Panc1 (cell line): ENCODE data around the gene OSTF1. TPM values are rescaled to one million over a fixed set of nuclear protein-coding genes. Genes with fewer than 3 reads are reported as not detected.

ENCODE experiments used
- ATAC-seq: fragments of 200-7000 bp; cut with Tn5 transposase; 2 replicates; pipeline ENCODE4 v1.9.1; 2020; ENCODE audit warnings: mild to moderate bottlenecking, moderate library complexity
- Bru-seq: library from RNA; stranded (reverse); fragments of 400-500 nt; gene quantifications from one replicate; lab custom pipeline; 2021; lab: Mats Ljungman, UMichigan
- BruChase-seq, 2 experiments: library from RNA; stranded (reverse); fragments of 400-500 nt; gene quantifications; one replicate each; lab custom pipeline; 2021; lab: Mats Ljungman, UMichigan
- BruUV-seq: library from RNA; stranded (reverse); fragments of 400-500 nt; replicated peaks from 2 replicates; lab custom pipeline; 2021; lab: Mats Ljungman, UMichigan
- CTCF ChIA-PET: fragments of 300-600 bp; sonication (Branson Sonifier 250); formaldehyde crosslinking; loops from one replicate; lab custom pipeline; 2022; ENCODE audit warnings: antibody characterized with exemption; lab: Charles Lee
- POLR2A ChIA-PET: fragments of 300-600 bp; sonication (Branson Sonifier 250); formaldehyde crosslinking; loops from one replicate; lab custom pipeline; 2022; ENCODE audit warnings: antibody characterized with exemption; lab: Charles Lee
- DNase-seq: peaks from one replicate; pipeline ENCODE4 v3.0.0-alpha.2; 2010; ENCODE audit warnings: low read depth, low spot score
- H3K27ac ChIP-seq: 2 replicates; pipeline ENCODE4 v1.5.1; 2011; ENCODE audit warnings: mild to moderate bottlenecking, low read length, inconsistent platforms
- H3K27me3 ChIP-seq: fragments of 200-500 bp; sonication (Bioruptor generic); 2 replicates; pipeline ENCODE4 v1.6.0; 2014; ENCODE audit warnings: low read length, inconsistent platforms; ENCODE audit not compliant: control insufficient read depth, insufficient read depth
- H3K36me3 ChIP-seq: fragments of 200-500 bp; sonication (Bioruptor generic); 2 replicates; pipeline ENCODE4 v1.5.1; 2014; ENCODE audit warnings: inconsistent platforms, mild to moderate bottlenecking, low read length, moderate library complexity; ENCODE audit not compliant: control insufficient read depth, insufficient read depth
- H3K4me1 ChIP-seq: 2 replicates; pipeline ENCODE4 v1.5.1; 2011; ENCODE audit warnings: inconsistent platforms, mild to moderate bottlenecking, low read length, moderate library complexity; ENCODE audit not compliant: control insufficient read depth, insufficient read depth
- H3K4me3 ChIP-seq, 2 experiments: 2 replicates each; pipeline ENCODE4 v1.5.1; 2011 to 2012; ENCODE audit warnings: low read depth in 2 of 2, low read length in 2 of 2, mild to moderate bottlenecking in 2 of 2, inconsistent platforms in 1 of 2, moderate library complexity in 1 of 2
- H3K9me3 ChIP-seq: fragments of 200-500 bp; sonication (Bioruptor generic); 2 replicates; pipeline ENCODE4 v1.5.1; 2014; ENCODE audit warnings: low read depth, mild to moderate bottlenecking, inconsistent platforms, low read length, moderate library complexity; ENCODE audit not compliant: control insufficient read depth, insufficient read depth
- CTCF ChIP-seq: fragments of 450-650 bp; IDR thresholded peaks from 2 replicates; pipeline ENCODE4 v1.5.1; 2017; ENCODE audit warnings: mild to moderate bottlenecking
- POLR2AphosphoS5 ChIP-seq: IDR thresholded peaks from 2 replicates; pipeline ENCODE4 v1.6.1; 2012; ENCODE audit warnings: mild to moderate bottlenecking, low read depth, low read length, moderate library complexity
- REST ChIP-seq, 2 experiments: IDR thresholded peaks; 2 replicates each; pipeline ENCODE4 v1.6.1; 2011 to 2012; ENCODE audit warnings: low read depth in 2 of 2, control low read depth in 1 of 2, low read length in 1 of 2, mild to moderate bottlenecking in 1 of 2, moderate library complexity in 1 of 2; ENCODE audit not compliant: insufficient read depth in 1 of 2
- SIN3A ChIP-seq: IDR thresholded peaks from 2 replicates; pipeline ENCODE4 v1.6.1; 2012; ENCODE audit warnings: low read depth, mild to moderate bottlenecking, low read length, moderate library complexity, borderline replicate concordance; ENCODE audit not compliant: insufficient read depth
- TCF7L2 ChIP-seq: IDR thresholded peaks from 2 replicates; pipeline ENCODE4 v1.6.1; 2011; ENCODE audit warnings: mild to moderate bottlenecking, low read depth, low read length, inconsistent platforms
- in situ Hi-C: cut with HindIII; loops from 2 replicates; pipeline ENCODE4 v1.10.0; 2016; ENCODE audit warnings: low sequenced_read_pairs, low pct_unique_long_range_greater_than_20kb
- intact Hi-C: fragments of 100-400 bp; cut with micrococcal nuclease; formaldehyde crosslinking; loops from one replicate; pipeline ENCODE4 v1.10.0; 2022; ENCODE audit not compliant: unreplicated experiment
- long read RNA-seq: library from polyadenylated mRNA; unstranded; transcript quantifications from one replicate; pipeline ENCODE4 v2.0.0, GENCODE V29; 2021; ENCODE audit not compliant: unreplicated experiment
- polyA plus RNA-seq: library from polyadenylated mRNA; unstranded; fragments of >200 nt; gene quantifications from one replicate; pipeline ENCODE4 v1.2.1, GENCODE V29; 2012; ENCODE audit warnings: missing spikeins; ENCODE audit not compliant: insufficient read length
- total RNA-seq: library from RNA; stranded (reverse); gene quantifications from one replicate; pipeline ENCODE4 v1.2.1, GENCODE V29; 2021; ENCODE audit not compliant: unreplicated experiment

The OSTF1 gene
- 24.6 TPM for total RNA-seq
- polyA plus RNA-seq = 15.3 TPM
- percentile 55 among the genes with signal in this experiment for Bru-seq, nascent RNA
- percentile 50 among the genes with signal in this experiment for BruChase-seq, experiment 1, labeled RNA remaining after a 2-hour chase
- percentile 54 among the genes with signal in this experiment for BruChase-seq, experiment 2, labeled RNA remaining after a 6-hour chase
- long read RNA-seq, transcript OSTF1-201 (10 exons, 1,319 nt) = major isoform, 32 of 38 reads
- long read RNA-seq, partial matches to known transcripts = 1 of 38 reads
- long read RNA-seq, other reads (novel, unspliced or antisense) = 5 of 38 reads

- TF ChIP-seq TCF7L2 (no peak), SIN3A (no peak), CTCF (no peak), REST (IDR thresholded peaks at IDR 0.05; ENCODE audit: insufficient read depth in 1 of 2, low read depth in 2 of 2, low read length in 1 of 2) (no peak), POLR2AphosphoS5 (no peak; the same call in 1 of the 2 replicates)
- POLR2A ChIA-PET = interaction anchor here (0.6 kb wide), 1 partner anchor 98 kb away, joined by 3 read pairs; no protein-coding TSS in a partner anchor
- Histone ChIP-seq H3K4me3 (peak within 1 kb of the TSS; percentile 78 to 89), H3K4me1 (peaks cover 9% of the 10 kb centered on the region), H3K36me3 (no peaks in the 10 kb centered on the region), H3K9me3 (no peaks in the 10 kb centered on the region), H3K27ac (peak within 1 kb of the TSS; percentile 84), H3K27me3 (no peaks in the 10 kb centered on the region)
- CTCF ChIA-PET = no interaction called here
- no peak for DNase-seq
- TSS peak; percentile 74 for BruUV-seq
- in situ Hi-C loops (no loop called here), intact Hi-C loops (loop anchor here (10.0 kb wide), 2 partner anchors 63 to 133 kb away; partner anchors contain the start of genes C9orf40 and CARNMT1)
- peak; percentile 97 for ATAC-seq
Measured at GRCh38 chr9:75087824-75088645, at the start of gene OSTF1, which contains the start of gene NMRK1. Gene OSTF1, plus strand, starts transcription at chr9:75088514. Its CDS starts 179 bp downstream, at chr9:75088693. Gene NMRK1, minus strand, starts transcription at chr9:75088155. Its CDS starts 5,040 bp downstream, at chr9:75083115.

GRCh38 chr9:75039009-75039408 is 49.3 kb upstream of the OSTF1 start:
- in situ Hi-C loops = no loop called here
- intact Hi-C loops = no loop called here
- Histone ChIP-seq H3K9me3 (no peaks in the 10 kb centered on the region), H3K4me3 (no peak overlapping the region), H3K27me3 (no peaks in the 10 kb centered on the region), H3K36me3 (no peaks in the 10 kb centered on the region), H3K27ac (no peak overlapping the region), H3K4me1 (no peaks in the 10 kb centered on the region)
- no TSS peak for BruUV-seq
- ATAC-seq = no peak
- CTCF ChIA-PET = no interaction called here
- DNase-seq = no peak
- no peak for TF ChIP-seq POLR2AphosphoS5
- TF ChIP-seq REST (IDR thresholded peaks at IDR 0.05; ENCODE audit: insufficient read depth in 1 of 2, low read depth in 2 of 2, low read length in 1 of 2) = no peak
- no peak for TF ChIP-seq CTCF
- TF ChIP-seq TCF7L2 = no peak
- no peak for TF ChIP-seq SIN3A
- POLR2A ChIA-PET = no interaction called here
